ENCODE data around the gene CTNNA2. TPM values are rescaled to one million over a fixed set of nuclear protein-coding genes. Genes with fewer than 3 reads are reported as not detected.

The CTNNA2 gene
- total RNA-seq, 1 donor from 2014 or later: 43.5 TPM

- H3K36me3 Mint-ChIP-seq: no peaks in the 10 kb centered on the region
- Histone ChIP-seq H3K79me2 (ENCODE audit: low read depth) (no peaks in the 10 kb centered on the region), H3K9me3 (ENCODE audit: low read depth) (no peaks in the 10 kb centered on the region), H3K27ac (no peak overlapping the region), H3K9ac (no peak overlapping the region), H4K20me1 (ENCODE audit: low read depth) (no peaks in the 10 kb centered on the region), H3K4me2 (no peak overlapping the region), H3K36me3 (no peaks in the 10 kb centered on the region), H3F3A (ENCODE audit: low read depth) (peaks cover 5% of the 10 kb centered on the region), H2AFZ (replicated peaks) (no peak overlapping the region), H3K4me1 (no peaks in the 10 kb centered on the region), H3K27me3 (no peaks in the 10 kb centered on the region), H3K4me3 (no peak overlapping the region)
- H3K4me3 Mint-ChIP-seq: no peak overlapping the region
- H3K27ac Mint-ChIP-seq: no peak overlapping the region
- DNase-seq (ENCODE audit: low spot score): no peak
- peaks cover 4% of the 10 kb centered on the region for H3K4me1 Mint-ChIP-seq
- peaks cover 2% of the 10 kb centered on the region for H3K27me3 Mint-ChIP-seq (ENCODE audit: insufficient read depth, low read depth)
- H3K9me3 Mint-ChIP-seq: no peaks in the 10 kb centered on the region
- TF ChIP-seq EZH2 (IDR thresholded peaks at IDR 0.05): no peak
- TF ChIP-seq EZH2phosphoT487 (IDR thresholded peaks at IDR 0.05): no peak
- no peak for TF ChIP-seq CTCF (IDR thresholded peaks at IDR 0.05)
Measured at GRCh38 chr2:80501874-80502624, 989.2 kb downstream of the CTNNA2 start.

GRCh38 chr2:80506563-80506962 is 993.7 kb downstream of the CTNNA2 start:
- Histone ChIP-seq H3K27me3 (no peaks in the 10 kb centered on the region), H3K4me2 (no peak overlapping the region), H2AFZ (replicated peaks) (no peak overlapping the region), H3K9me3 (ENCODE audit: low read depth) (no peaks in the 10 kb centered on the region), H3K79me2 (ENCODE audit: low read depth) (no peaks in the 10 kb centered on the region), H3K4me3 (no peak overlapping the region), H3F3A (ENCODE audit: low read depth) (peaks cover 5% of the 10 kb centered on the region), H3K4me1 (peaks cover 4% of the 10 kb centered on the region), H3K36me3 (no peaks in the 10 kb centered on the region), H3K9ac (no peak overlapping the region), H3K27ac (no peak overlapping the region), H4K20me1 (ENCODE audit: low read depth) (no peaks in the 10 kb centered on the region)
- TF ChIP-seq CTCF (IDR thresholded peaks at IDR 0.05): no peak
- no peak for TF ChIP-seq EZH2phosphoT487 (IDR thresholded peaks at IDR 0.05)
- no peak for TF ChIP-seq EZH2 (IDR thresholded peaks at IDR 0.05)
- H3K9me3 Mint-ChIP-seq: no peaks in the 10 kb centered on the region
- peaks cover 2% of the 10 kb centered on the region for H3K27me3 Mint-ChIP-seq (ENCODE audit: insufficient read depth, low read depth)
- no peak overlapping the region for H3K27ac Mint-ChIP-seq
- H3K36me3 Mint-ChIP-seq: no peaks in the 10 kb centered on the region
- H3K4me1 Mint-ChIP-seq: peaks cover 4% of the 10 kb centered on the region
- H3K4me3 Mint-ChIP-seq: no peak overlapping the region
- no peak for DNase-seq (ENCODE audit: low spot score)

GRCh38 chr2:80510716-80511115 is 997.9 kb downstream of the CTNNA2 start:
- Histone ChIP-seq H3K27me3 (no peaks in the 10 kb centered on the region), H3K9ac (no peak overlapping the region), H2AFZ (replicated peaks) (no peak overlapping the region), H3K79me2 (ENCODE audit: low read depth) (no peaks in the 10 kb centered on the region), H3K27ac (no peak overlapping the region), H3K9me3 (ENCODE audit: low read depth) (no peaks in the 10 kb centered on the region), H4K20me1 (ENCODE audit: low read depth) (no peaks in the 10 kb centered on the region), H3K4me2 (no peak overlapping the region), H3F3A (ENCODE audit: low read depth) (peaks cover 5% of the 10 kb centered on the region), H3K4me1 (peaks cover 4% of the 10 kb centered on the region), H3K36me3 (no peaks in the 10 kb centered on the region), H3K4me3 (no peak overlapping the region)
- H3K27me3 Mint-ChIP-seq (ENCODE audit: insufficient read depth, low read depth): no peaks in the 10 kb centered on the region
- H3K4me3 Mint-ChIP-seq: no peak overlapping the region
- H3K9me3 Mint-ChIP-seq: peaks cover 5% of the 10 kb centered on the region
- no peak for DNase-seq (ENCODE audit: low spot score)
- no peaks in the 10 kb centered on the region for H3K36me3 Mint-ChIP-seq
- peaks cover 4% of the 10 kb centered on the region for H3K4me1 Mint-ChIP-seq
- H3K27ac Mint-ChIP-seq: no peak overlapping the region
- TF ChIP-seq EZH2 (IDR thresholded peaks at IDR 0.05): no peak
- no peak for TF ChIP-seq EZH2phosphoT487 (IDR thresholded peaks at IDR 0.05)
- TF ChIP-seq CTCF (IDR thresholded peaks at IDR 0.05): no peak

All from neural progenitor cell (in vitro differentiated cells).